D721Med (cell line): ENCODE results near the gene FAF1.

Experiments
- DNase-seq: peaks from one replicate; pipeline ENCODE4 v3.0.0; 2011; ENCODE audit warnings: low spot score; ENCODE audit not compliant: insufficient read length
- FAIRE-seq: peaks from 2 replicates; lab custom pipeline; 2011; peaks lifted over from hg19 to GRCh38; lab: Jason Lieb, UNC
- CTCF ChIP-seq: IDR thresholded peaks from 2 replicates; pipeline ENCODE4 v1.5.1; 2012; ENCODE audit warnings: mild to moderate bottlenecking, control low read depth; ENCODE audit not compliant: insufficient read depth; ENCODE audit errors: missing control alignments

FAF1 gene

GRCh38 chr1:50858761-50859160 is 101.3 kb downstream of the FAF1 start:
- TF ChIP-seq CTCF = no peak
- no peak for FAIRE-seq
- DNase-seq = no peak

DNA sequence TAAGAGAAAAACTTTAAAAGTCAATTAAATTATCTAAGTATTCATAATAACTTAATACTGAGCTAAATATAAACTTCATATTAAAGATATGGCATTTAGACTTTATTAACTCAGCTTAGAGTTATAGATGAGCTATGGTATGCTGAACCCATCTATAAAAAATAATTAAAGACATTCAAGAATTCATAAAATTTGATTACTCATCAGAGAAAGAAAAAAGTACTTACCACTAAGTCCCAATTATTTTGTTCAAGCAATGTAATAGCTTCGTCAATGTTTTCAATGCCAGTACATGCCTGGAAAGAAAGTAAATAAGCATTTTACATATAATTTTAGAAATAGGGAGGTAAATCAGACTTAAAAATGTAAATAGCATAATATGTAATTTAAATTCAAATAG is 102.4 kb downstream of the FAF1 start:
- TF ChIP-seq CTCF = no peak
- no peak for FAIRE-seq

GRCh38 chr1:50853325-50853724 is 106.7 kb downstream of the FAF1 start:
- no peak for TF ChIP-seq CTCF
- DNase-seq = no peak
- FAIRE-seq = no peak

More for the DNA sequence above, 102.4 kb downstream of the FAF1 start:
- DNase-seq = no peak

DNA sequence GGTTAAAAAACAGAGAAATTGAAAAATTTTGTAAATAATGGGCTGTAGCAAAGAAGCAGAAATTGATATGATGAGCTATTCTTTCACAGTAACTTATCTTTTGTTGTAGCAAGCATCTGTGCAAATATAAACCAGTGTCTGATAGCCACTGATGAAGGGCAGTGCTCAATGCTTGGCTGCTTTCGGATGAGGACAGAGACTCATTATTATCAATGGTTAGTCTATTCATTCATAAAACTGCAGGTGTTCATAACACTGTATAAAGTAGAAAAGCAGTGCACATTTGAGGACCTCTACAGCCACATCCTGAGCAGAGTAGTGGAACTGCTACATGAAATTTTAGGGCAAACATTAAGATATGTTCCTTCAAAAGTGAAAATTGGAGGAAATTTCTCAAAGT is 107.2 kb downstream of the FAF1 start:
- no peak for FAIRE-seq
- no peak for TF ChIP-seq CTCF
- no peak for DNase-seq

- no peak for TF ChIP-seq CTCF
- DNase-seq (no peak), FAIRE-seq (no peak)
Measured at GRCh38 chr1:50851466-50851865, 108.6 kb downstream of the FAF1 start.

- FAIRE-seq (no peak), DNase-seq (no peak)
- TF ChIP-seq CTCF = no peak
Measured at GRCh38 chr1:50851034-50851433, 109.0 kb downstream of the FAF1 start.

- no peak for TF ChIP-seq CTCF
- no peak for DNase-seq
- no peak for FAIRE-seq
Measured at GRCh38 chr1:50847303-50847702, 112.8 kb downstream of the FAF1 start.
